ENCODE measurements around the gene RSRC1. TPM values are rescaled to one million over a fixed set of nuclear protein-coding genes. Genes with fewer than 3 reads are reported as not detected.

RSRC1 gene
- total RNA-seq, 1 donor from 2014 or later: 39.9 TPM

DNA sequence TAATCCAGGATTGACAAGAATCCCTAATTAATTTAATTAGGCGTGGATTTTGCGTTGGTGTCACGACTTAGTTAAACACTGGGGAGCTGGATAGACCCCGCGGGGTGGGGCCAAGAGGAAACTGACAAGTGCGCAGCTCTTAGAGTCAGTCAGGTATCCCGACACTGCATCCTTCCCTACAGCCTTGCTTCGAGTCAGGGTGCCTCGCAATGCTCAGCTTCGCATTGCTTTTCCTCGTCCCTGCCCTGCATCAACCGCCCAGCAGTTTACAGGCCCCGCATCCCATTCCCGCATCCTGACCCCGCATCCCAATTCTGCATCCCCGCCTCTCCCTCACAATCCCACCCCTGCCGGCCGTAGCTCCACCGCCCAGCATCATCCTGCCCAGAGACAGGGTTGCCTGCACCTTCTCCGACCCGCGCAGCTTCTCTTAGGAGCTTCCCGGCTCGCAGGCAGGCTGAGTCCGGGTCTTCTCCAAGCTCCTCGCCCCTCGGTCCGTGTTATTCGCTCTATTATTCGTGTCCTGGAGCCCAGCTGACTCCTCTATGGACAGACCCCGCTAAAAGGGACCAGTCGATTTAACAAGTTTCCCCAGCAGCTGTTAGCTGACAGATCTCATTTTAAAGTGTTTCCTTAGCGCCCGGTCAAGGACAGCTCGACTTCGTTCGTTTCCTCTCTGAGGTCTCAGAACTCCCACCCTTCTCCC lies 3.0 kb upstream of the RSRC1 start:
- TF ChIP-seq, protein P1, sequence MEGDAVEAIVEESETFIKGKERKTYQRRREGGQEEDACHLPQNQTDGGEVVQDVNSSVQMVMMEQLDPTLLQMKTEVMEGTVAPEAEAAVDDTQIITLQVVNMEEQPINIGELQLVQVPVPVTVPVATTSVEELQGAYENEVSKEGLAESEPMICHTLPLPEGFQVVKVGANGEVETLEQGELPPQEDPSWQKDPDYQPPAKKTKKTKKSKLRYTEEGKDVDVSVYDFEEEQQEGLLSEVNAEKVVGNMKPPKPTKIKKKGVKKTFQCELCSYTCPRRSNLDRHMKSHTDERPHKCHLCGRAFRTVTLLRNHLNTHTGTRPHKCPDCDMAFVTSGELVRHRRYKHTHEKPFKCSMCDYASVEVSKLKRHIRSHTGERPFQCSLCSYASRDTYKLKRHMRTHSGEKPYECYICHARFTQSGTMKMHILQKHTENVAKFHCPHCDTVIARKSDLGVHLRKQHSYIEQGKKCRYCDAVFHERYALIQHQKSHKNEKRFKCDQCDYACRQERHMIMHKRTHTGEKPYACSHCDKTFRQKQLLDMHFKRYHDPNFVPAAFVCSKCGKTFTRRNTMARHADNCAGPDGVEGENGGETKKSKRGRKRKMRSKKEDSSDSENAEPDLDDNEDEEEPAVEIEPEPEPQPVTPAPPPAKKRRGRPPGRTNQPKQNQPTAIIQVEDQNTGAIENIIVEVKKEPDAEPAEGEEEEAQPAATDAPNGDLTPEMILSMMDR (IDR thresholded peaks at IDR 0.05): no peak
- Mint-ChIP-seq H3K4me1 (peaks cover 57% of the 10 kb centered on the region), H3K9me3 (peaks cover 2% of the 10 kb centered on the region), H3K36me3 (ENCODE audit: low read depth) (peaks cover 11% of the 10 kb centered on the region), H3K27me3 (peaks cover 58% of the 10 kb centered on the region), H3K27ac (peak overlapping the region; percentile 66), H3K4me3 (peak overlapping the region; percentile 59)
- intact Hi-C loops (cut with micrococcal nuclease): loop anchor here (1.0 kb wide), 1 partner anchor 10 kb away; no protein-coding TSS in a partner anchor
- ATAC-seq (ENCODE audit: low read depth) (no peak), DNase-seq (peak; percentile 18)
- POLR2A ChIA-PET: interaction anchor here (0.8 to 1.2 kb wide), 2 partner anchors 9 to 12 kb away, joined by 3 to 4 read pairs; no protein-coding TSS in a partner anchor
- CTCF ChIA-PET: no interaction called here

DNA sequence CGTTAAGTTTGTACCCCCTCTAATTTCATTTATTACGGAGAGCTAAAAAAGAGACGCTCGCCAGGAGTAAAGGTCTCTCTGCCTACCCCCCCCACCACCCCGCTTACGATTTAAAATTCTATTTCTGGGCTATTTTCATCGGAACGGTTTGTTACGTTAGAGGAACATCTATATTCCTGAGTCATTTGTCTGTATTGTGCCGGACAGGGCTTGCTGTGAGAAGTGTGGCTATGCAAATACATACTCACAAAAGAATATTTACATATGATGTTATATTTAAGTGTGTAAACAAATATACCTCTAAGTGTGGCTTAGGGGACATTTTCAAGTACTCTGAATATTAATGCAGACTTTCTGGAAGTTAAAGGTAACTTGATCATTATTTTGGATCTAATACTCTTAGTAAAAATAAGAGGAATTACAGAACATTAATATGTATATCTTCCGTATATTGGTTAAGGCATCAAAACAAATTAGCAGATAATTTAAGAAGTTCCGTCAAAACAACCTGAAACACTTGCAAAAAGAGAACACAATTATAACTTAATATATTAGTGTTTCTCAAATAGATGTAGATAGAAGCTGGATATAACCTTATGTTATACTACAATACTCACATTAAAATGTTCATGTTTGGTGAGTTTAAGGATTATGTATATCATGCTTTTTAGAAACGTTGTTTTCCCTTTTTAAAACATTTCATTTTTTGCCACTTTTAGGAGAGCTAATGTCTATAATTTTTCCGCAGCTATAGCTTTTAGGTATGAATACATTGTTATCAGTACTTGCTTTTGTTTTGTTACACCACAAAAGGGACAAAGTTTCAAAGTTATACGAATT lies 2.1 kb upstream of the RSRC1 start:
- Mint-ChIP-seq H3K9me3 (peaks cover 2% of the 10 kb centered on the region), H3K36me3 (ENCODE audit: low read depth) (peaks cover 11% of the 10 kb centered on the region), H3K27ac (peak overlapping the region; percentile 66), H3K4me1 (peaks cover 59% of the 10 kb centered on the region), H3K27me3 (peaks cover 49% of the 10 kb centered on the region), H3K4me3 (no peak overlapping the region)
- CTCF ChIA-PET: no interaction called here
- TF ChIP-seq, protein P1 (IDR thresholded peaks at IDR 0.05): no peak
- POLR2A ChIA-PET: interaction anchor here (0.6 to 1.2 kb wide), 3 partner anchors 10 to 13 kb away, joined by 3 to 6 read pairs (median 4); no protein-coding TSS in a partner anchor
- DNase-seq (no peak), ATAC-seq (ENCODE audit: low read depth) (no peak)
- intact Hi-C loops (cut with micrococcal nuclease): no loop called here

DNA sequence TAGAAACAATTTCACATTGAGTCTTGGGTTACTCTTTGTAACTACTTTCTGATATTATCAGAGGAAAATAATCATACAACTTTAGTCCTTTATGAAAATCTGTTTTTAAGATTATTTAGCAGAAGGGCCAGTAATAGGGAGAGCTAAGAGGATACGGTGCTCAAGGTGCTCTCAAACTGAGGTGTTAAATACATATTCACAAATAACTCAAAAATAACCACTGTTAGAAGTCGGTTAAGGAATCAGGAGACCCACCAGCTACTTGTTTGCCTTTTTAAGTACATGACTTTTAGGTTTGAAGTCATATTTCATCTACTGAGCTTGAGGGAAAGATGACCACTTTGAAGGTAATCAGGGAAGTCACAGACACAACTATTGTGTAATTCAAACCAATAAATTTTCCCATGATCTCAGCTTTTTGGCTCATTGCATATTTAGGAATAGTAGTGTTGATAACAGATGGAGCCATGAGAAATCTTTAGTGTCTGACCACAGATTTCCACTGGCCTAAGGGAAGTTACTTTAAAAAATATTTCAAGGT lies 1.4 kb upstream of the RSRC1 start:
- Mint-ChIP-seq H3K27me3 (peaks cover 44% of the 10 kb centered on the region), H3K9me3 (no peaks in the 10 kb centered on the region), H3K36me3 (ENCODE audit: low read depth) (peaks cover 12% of the 10 kb centered on the region), H3K4me3 (no peak overlapping the region), H3K27ac (no peak overlapping the region), H3K4me1 (peaks cover 56% of the 10 kb centered on the region)
- DNase-seq (no peak), ATAC-seq (ENCODE audit: low read depth) (no peak)
- POLR2A ChIA-PET: interaction anchor here (0.6 to 1.1 kb wide), 2 partner anchors 11 to 14 kb away, joined by 3 to 6 read pairs; no protein-coding TSS in a partner anchor
- CTCF ChIA-PET: no interaction called here
- intact Hi-C loops (cut with micrococcal nuclease): no loop called here
- TF ChIP-seq, protein P1 (IDR thresholded peaks at IDR 0.05): no peak

DNA sequence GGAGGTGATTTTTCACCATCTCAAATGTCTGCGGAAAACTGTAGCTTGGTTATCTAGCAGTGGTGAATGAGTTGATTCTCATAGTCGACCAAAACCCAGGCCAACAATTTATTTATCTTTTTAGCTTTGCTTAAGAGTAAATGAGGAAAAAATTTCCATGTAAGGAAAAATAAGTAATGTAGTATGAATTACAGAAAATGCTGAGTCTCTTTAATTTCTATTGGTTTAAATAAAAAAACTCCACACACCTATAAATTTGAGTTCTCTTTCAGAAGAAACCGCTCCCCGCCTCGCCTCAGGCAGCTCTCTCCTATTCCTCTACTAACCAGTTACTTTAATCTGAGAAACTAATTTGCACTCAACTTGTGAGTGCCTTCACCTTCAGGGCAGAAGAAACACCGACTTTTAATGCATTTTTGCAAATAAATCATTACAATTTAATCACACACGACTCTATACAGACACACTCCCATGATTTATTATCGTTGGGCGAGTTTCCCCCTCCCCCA lies 540 bp upstream of the RSRC1 start:
- Mint-ChIP-seq H3K27me3 (peaks cover 36% of the 10 kb centered on the region), H3K4me3 (peak overlapping the region; percentile 90), H3K4me1 (peaks cover 49% of the 10 kb centered on the region), H3K36me3 (ENCODE audit: low read depth) (peaks cover 20% of the 10 kb centered on the region), H3K9me3 (peaks cover 7% of the 10 kb centered on the region), H3K27ac (peak overlapping the region; percentile 83)
- DNase-seq (no peak), ATAC-seq (ENCODE audit: low read depth) (no peak)
- TF ChIP-seq, protein P1 (IDR thresholded peaks at IDR 0.05): no peak
- intact Hi-C loops (cut with micrococcal nuclease): no loop called here
- ChIA-PET CTCF (interaction anchor here (1.5 kb wide), 2 partner anchors 9 to 325 kb away, joined by 4 to 7 read pairs; no protein-coding TSS in a partner anchor), POLR2A (interaction anchor here (0.6 to 1.9 kb wide), 8 partner anchors 9 to 934 kb away, joined by 3 to 10 read pairs (median 6); partner anchors contain the start of gene MFSD1)

All from activated B cell treated with CpG ODN at 0.5 μM for 24 hours (primary cell).